ENCODE data around the gene CCDC158. TPM values are rescaled to one million over a fixed set of nuclear protein-coding genes. Genes with fewer than 3 reads are reported as not detected.

The CCDC158 gene
- total RNA-seq, 1 donor from 2014 or later: not detected

DNA sequence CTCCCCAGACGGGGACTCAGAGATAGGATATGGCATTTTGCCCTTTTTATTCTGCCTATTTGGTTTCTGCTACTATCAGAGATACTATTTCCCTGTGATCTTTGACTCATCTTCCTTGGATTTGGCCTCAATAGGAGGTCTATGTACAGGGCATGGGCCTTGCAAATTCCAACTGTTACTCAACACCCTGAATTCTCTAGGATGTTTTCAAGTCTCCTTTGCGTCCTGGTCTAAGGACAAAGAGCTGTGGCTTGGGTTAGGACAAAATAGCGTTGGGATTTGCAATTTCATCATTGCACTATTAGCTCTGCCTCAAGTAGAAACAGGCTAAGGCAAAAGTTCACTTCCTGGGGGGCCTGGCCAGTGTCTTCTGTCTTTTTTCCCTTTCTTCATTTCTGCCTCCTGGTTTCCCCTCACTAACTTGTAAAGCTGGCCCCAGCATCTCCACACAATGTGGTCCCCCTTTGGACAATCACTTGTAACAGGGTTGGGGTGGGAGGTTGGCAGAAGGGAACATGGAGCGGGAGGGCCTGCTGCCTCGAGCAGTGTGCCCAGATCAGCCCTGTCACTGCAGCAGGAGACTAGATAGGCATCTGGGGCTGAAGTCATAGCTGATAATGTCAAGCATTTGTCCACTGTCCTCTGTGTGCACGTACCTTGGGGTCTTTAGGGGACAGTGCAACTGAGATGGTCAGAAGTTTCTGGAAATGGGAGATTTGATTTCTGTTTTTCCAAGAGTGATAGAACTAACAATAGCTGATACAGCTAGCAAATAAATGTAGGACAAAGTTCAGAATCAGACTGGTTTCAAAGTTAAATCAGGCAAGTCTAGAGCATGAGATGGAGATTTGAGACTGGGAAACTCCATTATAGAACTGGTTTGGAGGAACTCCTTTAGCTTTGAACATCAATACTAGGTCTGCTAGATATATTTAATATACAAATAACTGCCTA lies 140.2 kb downstream of the CCDC158 start:
- H3K27ac Mint-ChIP-seq (ENCODE audit: unreplicated experiment): no peak overlapping the region
- no peak overlapping the region for H3K4me3 Mint-ChIP-seq (ENCODE audit: unreplicated experiment)
- no peaks in the 10 kb centered on the region for H3K4me1 Mint-ChIP-seq (ENCODE audit: low read depth, unreplicated experiment)
- no peak for DNase-seq
- peaks cover 2% of the 10 kb centered on the region for H3K27me3 Mint-ChIP-seq (ENCODE audit: unreplicated experiment)
- no peaks in the 10 kb centered on the region for H3K36me3 Mint-ChIP-seq (ENCODE audit: unreplicated experiment)
- peaks cover 2% of the 10 kb centered on the region for H3K9me3 Mint-ChIP-seq (ENCODE audit: unreplicated experiment)
- TF ChIP-seq, protein P1, sequence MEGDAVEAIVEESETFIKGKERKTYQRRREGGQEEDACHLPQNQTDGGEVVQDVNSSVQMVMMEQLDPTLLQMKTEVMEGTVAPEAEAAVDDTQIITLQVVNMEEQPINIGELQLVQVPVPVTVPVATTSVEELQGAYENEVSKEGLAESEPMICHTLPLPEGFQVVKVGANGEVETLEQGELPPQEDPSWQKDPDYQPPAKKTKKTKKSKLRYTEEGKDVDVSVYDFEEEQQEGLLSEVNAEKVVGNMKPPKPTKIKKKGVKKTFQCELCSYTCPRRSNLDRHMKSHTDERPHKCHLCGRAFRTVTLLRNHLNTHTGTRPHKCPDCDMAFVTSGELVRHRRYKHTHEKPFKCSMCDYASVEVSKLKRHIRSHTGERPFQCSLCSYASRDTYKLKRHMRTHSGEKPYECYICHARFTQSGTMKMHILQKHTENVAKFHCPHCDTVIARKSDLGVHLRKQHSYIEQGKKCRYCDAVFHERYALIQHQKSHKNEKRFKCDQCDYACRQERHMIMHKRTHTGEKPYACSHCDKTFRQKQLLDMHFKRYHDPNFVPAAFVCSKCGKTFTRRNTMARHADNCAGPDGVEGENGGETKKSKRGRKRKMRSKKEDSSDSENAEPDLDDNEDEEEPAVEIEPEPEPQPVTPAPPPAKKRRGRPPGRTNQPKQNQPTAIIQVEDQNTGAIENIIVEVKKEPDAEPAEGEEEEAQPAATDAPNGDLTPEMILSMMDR (IDR thresholded peaks at IDR 0.05; ENCODE audit: partially characterized antibody, unreplicated experiment): no peak

DNA sequence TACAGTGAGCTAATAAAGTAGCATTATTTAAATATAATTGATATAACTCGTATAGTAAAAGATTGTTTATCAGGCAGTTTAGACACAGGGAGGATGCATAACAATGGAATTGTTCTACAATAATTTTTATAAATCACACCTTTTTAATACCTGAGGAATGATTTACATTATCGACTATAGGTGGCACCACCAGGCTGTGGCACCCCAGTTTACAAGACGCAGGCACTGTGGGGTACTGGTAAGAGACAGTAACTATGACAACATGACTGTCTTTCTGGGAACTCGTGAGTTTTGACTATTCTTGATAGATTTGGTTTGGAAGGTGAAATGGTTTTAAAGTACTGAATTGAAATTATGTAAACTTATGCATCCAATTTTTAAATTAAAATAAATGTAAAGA lies 141.5 kb downstream of the CCDC158 start:
- no peaks in the 10 kb centered on the region for H3K36me3 Mint-ChIP-seq (ENCODE audit: unreplicated experiment)
- H3K27me3 Mint-ChIP-seq (ENCODE audit: unreplicated experiment): peaks cover 2% of the 10 kb centered on the region
- TF ChIP-seq, protein P1 (IDR thresholded peaks at IDR 0.05; ENCODE audit: partially characterized antibody, unreplicated experiment): no peak
- DNase-seq: no peak
- no peak overlapping the region for H3K4me3 Mint-ChIP-seq (ENCODE audit: unreplicated experiment)
- no peak overlapping the region for H3K27ac Mint-ChIP-seq (ENCODE audit: unreplicated experiment)
- H3K9me3 Mint-ChIP-seq (ENCODE audit: unreplicated experiment): peaks cover 2% of the 10 kb centered on the region
- H3K4me1 Mint-ChIP-seq (ENCODE audit: low read depth, unreplicated experiment): no peaks in the 10 kb centered on the region

DNA sequence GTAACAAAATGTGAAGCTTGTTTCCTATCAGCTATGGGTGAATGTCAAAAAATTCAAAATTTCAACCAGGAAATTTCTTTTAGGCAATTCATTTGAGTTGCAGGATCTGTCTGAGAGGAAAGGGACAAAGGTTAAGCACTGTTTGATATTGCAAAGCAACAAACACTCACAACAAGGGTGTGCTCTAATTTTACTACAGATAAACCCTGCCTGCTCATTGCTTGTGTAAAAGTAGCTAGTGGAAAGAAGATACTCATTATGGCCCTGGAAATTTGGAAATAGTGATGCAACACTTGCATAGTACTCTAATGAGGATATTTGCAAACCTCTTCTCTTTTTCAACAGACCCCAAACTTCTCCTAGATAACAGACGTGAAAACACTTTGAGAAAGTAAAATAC lies 142.4 kb downstream of the CCDC158 start:
- H3K27ac Mint-ChIP-seq (ENCODE audit: unreplicated experiment): no peak overlapping the region
- no peaks in the 10 kb centered on the region for H3K27me3 Mint-ChIP-seq (ENCODE audit: unreplicated experiment)
- no peak overlapping the region for H3K4me3 Mint-ChIP-seq (ENCODE audit: unreplicated experiment)
- no peak for DNase-seq
- peaks cover 2% of the 10 kb centered on the region for H3K9me3 Mint-ChIP-seq (ENCODE audit: unreplicated experiment)
- TF ChIP-seq, protein P1 (IDR thresholded peaks at IDR 0.05; ENCODE audit: partially characterized antibody, unreplicated experiment): no peak
- H3K4me1 Mint-ChIP-seq (ENCODE audit: low read depth, unreplicated experiment): no peaks in the 10 kb centered on the region
- H3K36me3 Mint-ChIP-seq (ENCODE audit: unreplicated experiment): no peaks in the 10 kb centered on the region

DNA sequence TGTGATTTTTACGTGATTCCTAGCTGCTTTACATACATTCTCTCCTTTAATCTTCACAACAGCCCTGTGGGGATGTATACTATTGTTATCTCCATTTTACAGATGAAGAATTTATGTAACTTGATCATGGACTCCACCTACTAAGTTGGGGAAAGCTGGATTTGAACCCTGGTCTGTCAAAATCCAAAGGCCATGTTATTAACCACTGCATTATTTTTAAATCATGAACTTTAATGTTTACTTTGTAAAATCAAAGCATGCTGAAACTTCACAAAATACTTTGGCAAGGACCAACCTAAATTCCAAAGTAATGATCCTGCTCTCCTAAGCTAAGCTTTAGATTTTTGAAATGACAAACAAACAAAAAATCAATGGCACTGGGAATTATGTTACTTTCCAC lies 143.3 kb downstream of the CCDC158 start:
- no peaks in the 10 kb centered on the region for H3K36me3 Mint-ChIP-seq (ENCODE audit: unreplicated experiment)
- no peak overlapping the region for H3K27ac Mint-ChIP-seq (ENCODE audit: unreplicated experiment)
- H3K4me3 Mint-ChIP-seq (ENCODE audit: unreplicated experiment): no peak overlapping the region
- H3K9me3 Mint-ChIP-seq (ENCODE audit: unreplicated experiment): peaks cover 2% of the 10 kb centered on the region
- no peaks in the 10 kb centered on the region for H3K4me1 Mint-ChIP-seq (ENCODE audit: low read depth, unreplicated experiment)
- no peak for DNase-seq
- TF ChIP-seq, protein P1 (IDR thresholded peaks at IDR 0.05; ENCODE audit: partially characterized antibody, unreplicated experiment): no peak
- no peaks in the 10 kb centered on the region for H3K27me3 Mint-ChIP-seq (ENCODE audit: unreplicated experiment)

DNA sequence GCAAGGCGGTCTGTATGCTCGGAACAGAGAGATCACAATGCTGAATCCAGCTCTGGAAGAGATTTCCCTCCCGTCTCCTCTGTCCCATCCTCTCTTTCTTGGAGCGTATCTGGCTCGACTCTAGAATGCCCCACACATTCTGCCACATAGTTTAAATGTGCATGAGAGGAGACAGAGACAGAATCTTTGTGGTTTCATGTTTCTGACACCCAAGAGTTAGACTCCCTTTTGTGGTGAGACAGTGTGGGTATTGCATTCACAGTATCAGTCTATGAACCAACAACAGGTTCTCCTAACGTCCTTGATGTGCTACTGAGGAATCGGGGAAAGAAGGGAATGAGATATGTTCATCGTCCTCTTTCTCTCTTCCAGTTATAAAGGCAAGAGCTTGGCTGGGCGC lies 144.1 kb downstream of the CCDC158 start:
- DNase-seq: no peak
- no peak overlapping the region for H3K4me3 Mint-ChIP-seq (ENCODE audit: unreplicated experiment)
- peaks cover 2% of the 10 kb centered on the region for H3K9me3 Mint-ChIP-seq (ENCODE audit: unreplicated experiment)
- no peaks in the 10 kb centered on the region for H3K4me1 Mint-ChIP-seq (ENCODE audit: low read depth, unreplicated experiment)
- TF ChIP-seq, protein P1 (IDR thresholded peaks at IDR 0.05; ENCODE audit: partially characterized antibody, unreplicated experiment): no peak
- H3K36me3 Mint-ChIP-seq (ENCODE audit: unreplicated experiment): no peaks in the 10 kb centered on the region
- H3K27me3 Mint-ChIP-seq (ENCODE audit: unreplicated experiment): no peaks in the 10 kb centered on the region
- no peak overlapping the region for H3K27ac Mint-ChIP-seq (ENCODE audit: unreplicated experiment)
